AML-193 (cell line): Measurements from ENCODE around the gene SORCS2.

ENCODE experiments used
- DNase-seq, 2 experiments: peaks; one replicate each; lab custom pipeline; 2025; lab: John Stamatoyannopoulos, UW

SORCS2 gene

GRCh38 chr4:7375427-7375826, 183.1 kb downstream of the SORCS2 start:
- no peak for DNase-seq

- DNase-seq = no peak
Measured at GRCh38 chr4:7377223-7377865, 185.0 kb downstream of the SORCS2 start.

GRCh38 chr4:7379186-7379585, 186.8 kb downstream of the SORCS2 start:
- DNase-seq = no peak

- DNase-seq = no peak
Measured at GRCh38 chr4:7379719-7380118, 187.4 kb downstream of the SORCS2 start.

GRCh38 chr4:7381221-7381889, 189.0 kb downstream of the SORCS2 start:
- no peak for DNase-seq

GRCh38 chr4:7381890-7382633, 189.7 kb downstream of the SORCS2 start:
- DNase-seq = no peak

GRCh38 chr4:7382634-7383014, 190.3 kb downstream of the SORCS2 start:
- DNase-seq = no peak

GRCh38 chr4:7383266-7383665, 190.9 kb downstream of the SORCS2 start:
- no peak for DNase-seq

GRCh38 chr4:7384003-7384928, 191.9 kb downstream of the SORCS2 start:
- no peak for DNase-seq

- DNase-seq = no peak
Measured at GRCh38 chr4:7384929-7385890, 192.9 kb downstream of the SORCS2 start.

- DNase-seq = no peak
Measured at GRCh38 chr4:7387925-7388324, 195.6 kb downstream of the SORCS2 start.

GRCh38 chr4:7388627-7389026, 196.3 kb downstream of the SORCS2 start:
- DNase-seq = no peak

- DNase-seq = no peak
Measured at GRCh38 chr4:7389101-7389701, 196.9 kb downstream of the SORCS2 start.

- DNase-seq = no peak
Measured at GRCh38 chr4:7389719-7390118, 197.4 kb downstream of the SORCS2 start.

GRCh38 chr4:7390336-7390735, 198.0 kb downstream of the SORCS2 start:
- DNase-seq = no peak

GRCh38 chr4:7390906-7391636, 198.7 kb downstream of the SORCS2 start:
- DNase-seq = no peak

- DNase-seq = no peak
Measured at GRCh38 chr4:7391637-7392437, 199.5 kb downstream of the SORCS2 start.

GRCh38 chr4:7392438-7393421, 200.4 kb downstream of the SORCS2 start:
- DNase-seq = no peak
